GM18507 (cell line): ENCODE results near the gene ZNF76.
"Not testable (repeated sequence)": the region's sequence is repeated elsewhere in the genome, so short reads cannot be mapped to it uniquely, and the experiment has no call there.

ENCODE experiments used
- DNase-seq: peaks from one replicate; pipeline ENCODE4 v3.0.0; 2011; ENCODE audit warnings: low read depth; ENCODE audit not compliant: insufficient read length; ENCODE audit errors: extremely low spot score
- FAIRE-seq: peaks from 2 replicates; lab custom pipeline; 2011; peaks lifted over from hg19 to GRCh38; lab: Jason Lieb, UNC

Gene ZNF76

DNA sequence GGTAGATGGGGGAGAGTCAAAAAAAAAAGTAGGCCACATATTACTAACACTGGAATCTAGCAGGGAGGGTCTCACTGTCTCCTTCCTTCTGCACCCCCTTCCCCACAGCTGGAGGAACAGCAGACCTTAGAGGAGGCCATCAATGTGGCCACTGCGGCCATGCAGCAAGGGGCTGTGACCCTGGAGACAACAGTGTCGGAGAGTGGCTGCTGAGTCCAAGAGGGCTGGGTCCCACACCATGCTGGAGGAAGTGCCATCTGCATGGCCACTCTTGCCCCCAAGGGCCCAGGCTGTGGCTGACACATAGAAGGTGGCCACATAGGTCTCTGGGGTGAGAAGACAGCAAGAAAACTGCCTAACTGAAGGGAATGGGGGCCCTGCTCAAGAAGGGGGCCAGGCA is 35.5 kb downstream of the ZNF76 start:
- FAIRE-seq (no peak), DNase-seq (no peak)

DNA sequence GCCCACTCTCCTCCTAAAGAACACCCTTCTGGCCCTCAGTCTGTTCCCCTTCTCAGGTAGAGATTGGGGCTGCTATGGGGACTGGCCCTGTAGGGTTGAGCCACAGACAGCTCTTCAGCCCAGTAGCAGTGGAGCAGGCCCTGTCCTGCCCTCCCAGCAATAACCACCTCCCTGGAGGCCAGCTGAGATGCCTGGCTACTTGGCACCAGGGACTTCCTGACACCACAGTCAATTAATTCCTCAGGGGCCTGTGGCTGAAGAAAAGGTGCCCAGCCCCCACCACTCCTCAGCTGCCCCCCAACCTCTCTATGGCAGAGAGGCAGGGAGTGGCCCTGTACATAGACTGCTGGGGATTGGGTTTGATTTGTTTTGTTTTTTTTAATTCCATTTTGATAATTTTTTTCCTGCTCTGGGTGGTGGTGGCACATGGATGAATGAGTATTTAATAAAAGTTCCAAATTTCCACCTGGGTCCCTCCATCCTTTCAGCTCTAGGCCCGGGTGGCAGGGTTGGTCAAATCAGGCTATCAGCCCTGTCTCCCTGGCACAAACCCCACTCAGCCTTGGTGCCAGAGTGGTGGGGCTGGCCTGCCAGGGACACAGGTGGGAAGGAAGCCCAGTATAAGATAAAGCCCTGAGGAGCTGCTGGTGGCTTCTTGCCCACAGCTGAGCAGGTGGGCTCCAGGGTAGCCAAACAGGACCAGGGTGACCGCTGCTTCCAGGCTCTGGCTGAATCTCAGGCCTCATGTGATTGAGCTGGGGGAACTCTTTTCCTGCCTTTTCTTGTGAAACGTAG is 36.2 kb downstream of the ZNF76 start:
- FAIRE-seq (no peak), DNase-seq (no peak)

DNA sequence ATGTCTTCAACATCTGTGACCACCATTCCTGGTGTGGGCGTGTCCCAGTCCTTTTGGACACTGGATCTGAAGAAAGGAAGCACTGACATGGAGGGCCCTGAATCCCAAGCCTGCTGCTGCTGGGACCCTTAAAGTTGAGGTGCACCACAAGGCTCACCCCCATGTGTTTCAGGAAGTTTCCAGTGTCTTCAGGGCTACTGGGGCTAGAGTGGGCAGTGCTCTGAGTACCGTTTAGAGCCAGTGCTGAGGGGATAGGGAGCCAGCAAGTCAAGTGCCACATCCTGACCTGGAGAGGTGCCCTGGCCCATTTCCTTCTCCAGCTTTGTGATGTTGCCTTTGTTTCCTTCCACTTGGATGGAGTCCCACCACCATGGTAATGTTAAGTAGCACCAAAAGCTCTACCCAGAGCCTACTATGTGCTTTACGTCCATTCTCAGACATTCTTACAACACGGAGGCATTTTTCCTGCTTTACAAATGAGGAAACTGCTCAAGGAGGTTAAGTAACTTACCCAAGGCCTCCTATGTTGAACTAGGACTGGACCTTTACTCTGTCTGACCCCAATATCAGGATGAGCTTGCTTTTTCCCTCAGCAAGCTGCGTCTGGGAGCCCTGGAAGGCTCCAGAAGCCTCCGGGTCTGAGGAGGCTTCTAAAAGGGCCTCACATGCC is 37.5 kb downstream of the ZNF76 start:
- DNase-seq (no peak), FAIRE-seq (no peak)

DNA sequence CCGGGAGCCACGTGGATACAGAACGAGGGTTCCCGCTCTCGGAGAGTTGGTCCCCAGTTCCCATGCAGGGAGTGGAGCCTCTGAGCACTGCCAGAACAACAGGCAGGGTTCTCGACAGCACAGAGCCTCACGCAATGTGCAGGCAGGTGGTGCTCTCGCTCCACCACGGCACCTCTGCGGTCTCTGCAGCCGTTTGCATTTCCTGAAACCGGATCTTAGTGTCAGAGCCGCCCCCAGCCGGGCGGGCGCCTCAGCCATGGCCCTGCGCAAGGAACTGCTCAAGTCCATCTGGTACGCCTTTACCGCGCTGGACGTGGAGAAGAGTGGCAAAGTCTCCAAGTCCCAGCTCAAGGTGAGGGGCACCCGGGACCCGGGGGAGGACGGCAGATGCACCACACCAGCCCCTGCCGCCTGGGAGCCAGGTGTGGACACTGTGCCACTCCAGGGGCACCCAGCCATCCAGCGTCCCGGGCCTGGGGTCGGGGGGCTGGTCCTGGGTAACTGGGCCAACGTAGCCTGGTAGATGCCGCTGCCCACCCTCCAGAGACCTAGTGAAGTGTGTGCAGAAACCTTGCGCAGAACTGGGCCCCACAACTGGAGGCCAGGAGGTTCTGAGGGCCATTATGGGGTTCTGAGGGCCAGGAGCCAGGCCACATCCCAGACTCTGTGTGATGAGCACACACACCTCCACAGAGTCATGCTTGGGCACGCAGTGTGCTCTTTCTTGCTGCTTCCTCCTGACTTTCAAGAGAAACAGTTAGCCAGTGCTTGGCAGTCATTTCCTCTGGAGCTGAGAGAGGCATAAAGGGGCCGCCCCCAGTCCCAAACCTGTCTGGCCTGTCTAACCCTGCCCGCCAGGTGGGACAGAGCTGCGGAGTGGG is 38.3 kb downstream of the ZNF76 start, which contains the start of gene DEF6:
TSS of gene DEF6 (plus strand) at position 218 of the 881 bp plus-strand sequence. CDS start at position 257, 39 bp downstream.
- FAIRE-seq, result peak; percentile 95
- peak; percentile 83 for DNase-seq

DNA sequence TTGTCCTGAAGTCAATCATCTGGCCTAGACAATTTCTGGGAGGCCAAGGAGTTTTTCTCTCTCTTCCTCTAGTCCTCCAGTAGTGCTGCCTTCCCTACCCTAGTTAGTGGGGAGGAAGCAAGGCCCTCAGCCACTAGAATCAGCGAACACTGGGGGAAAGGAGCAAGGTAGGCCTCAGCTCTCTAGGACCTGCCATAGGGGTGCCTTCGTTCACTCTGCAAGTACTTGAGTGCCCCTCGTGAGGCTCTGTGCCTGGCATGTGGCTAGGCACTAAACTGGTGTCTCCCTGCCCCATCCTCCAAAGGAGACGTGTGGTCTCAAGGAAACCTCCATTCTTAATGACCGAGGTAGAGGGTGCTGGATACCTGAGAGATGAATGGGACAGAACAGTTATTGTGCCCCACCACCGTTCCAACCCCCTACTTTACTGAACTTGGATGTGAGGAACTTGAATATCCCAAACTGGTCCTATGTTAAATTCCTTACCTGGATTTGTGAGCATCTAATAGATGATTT is 39.1 kb downstream of the ZNF76 start:
- FAIRE-seq, result no peak
- DNase-seq, result no peak

DNA sequence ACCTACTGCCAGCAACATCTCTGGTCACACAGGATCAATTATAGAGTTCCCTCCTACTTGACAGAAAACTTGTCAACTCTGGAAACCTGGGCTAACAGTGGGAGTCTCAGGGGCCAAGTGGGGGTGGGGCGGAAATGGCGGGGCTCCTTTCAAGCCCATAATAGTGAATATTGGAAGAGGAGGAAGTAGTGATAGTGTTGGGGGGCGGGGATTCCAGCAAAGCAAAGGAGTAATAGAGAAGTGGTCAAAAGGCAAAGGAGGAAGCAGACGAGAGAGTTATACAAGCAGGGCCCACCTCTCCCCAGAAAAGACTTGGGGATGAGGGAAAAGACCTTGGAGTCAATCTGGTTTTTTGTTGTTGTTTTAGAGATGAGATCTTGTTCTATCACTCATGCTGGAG is 40.1 kb downstream of the ZNF76 start:
- peak; percentile 48 for FAIRE-seq
- no peak for DNase-seq

DNA sequence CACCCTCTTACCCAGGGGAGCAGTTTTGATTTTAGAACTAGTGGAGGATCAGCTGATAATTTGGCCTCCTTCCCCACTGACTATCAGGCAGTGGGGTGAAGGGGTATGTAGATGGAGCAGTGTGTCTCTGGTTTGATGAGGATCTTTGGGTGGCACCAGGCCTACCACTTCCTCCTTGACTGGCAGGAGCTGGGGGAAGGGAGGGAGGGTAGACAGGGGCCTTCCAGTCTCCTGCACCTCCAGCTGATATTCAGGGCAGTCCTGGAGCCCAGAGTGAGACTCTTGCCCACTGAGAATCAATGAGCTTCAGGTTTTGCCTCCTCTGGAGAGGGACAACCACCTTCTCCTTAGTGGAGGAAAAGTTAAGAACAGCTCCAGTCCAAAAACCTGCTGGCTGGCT is 41.3 kb downstream of the ZNF76 start:
- DNase-seq (no peak), FAIRE-seq (no peak)

DNA sequence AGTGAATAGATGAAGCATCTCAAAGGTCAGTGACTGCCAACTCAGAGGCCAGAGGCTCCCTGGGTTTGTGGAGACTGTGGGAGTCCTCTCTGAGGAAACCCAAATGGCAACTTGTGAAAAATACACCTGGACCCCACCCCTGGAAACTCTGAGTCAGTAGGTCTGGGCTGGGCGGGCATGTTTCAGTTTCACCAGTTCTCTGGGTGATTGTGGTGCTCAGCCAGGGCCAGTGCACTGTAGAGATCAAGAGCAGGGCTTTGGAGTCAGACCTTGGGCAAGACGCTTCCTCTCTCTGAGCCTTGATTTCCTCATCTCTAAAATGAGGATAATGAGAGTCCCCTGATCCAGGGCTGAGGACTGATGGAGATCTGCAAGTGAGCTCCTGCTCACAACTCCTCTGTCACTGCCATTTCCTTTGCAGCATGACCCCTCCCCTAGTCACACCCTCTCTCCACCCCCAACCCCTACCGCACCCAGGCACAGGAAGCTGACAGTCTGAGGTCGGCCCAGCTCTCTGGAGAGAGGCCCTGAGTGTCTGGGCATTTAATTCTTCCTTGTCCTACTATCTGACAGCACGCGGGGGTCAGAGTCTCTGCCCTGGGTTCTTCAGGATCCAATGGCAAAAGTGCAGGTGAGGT is 43.2 kb downstream of the ZNF76 start:
- no peak for DNase-seq
- peak; percentile 95 for FAIRE-seq

DNA sequence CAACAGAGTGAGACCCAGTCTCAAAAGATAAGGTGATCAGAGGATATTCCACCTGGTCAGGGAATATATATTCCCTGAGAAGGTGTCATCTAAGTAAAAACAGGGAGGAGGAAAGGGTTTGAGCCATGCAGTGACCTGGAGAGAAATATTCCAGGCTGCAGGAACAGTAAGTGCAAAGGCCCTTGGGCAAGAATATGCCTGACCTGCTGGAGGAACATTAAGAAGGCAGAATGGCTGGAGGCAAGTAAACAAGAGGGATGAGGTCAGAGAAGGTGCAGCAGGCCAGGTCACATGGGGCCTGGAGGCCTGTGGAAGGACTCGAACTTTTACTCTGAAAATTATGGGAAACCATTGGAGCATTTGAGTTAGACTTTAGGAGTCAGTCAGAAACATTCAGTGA is 44.8 kb downstream of the ZNF76 start:
- no peak for FAIRE-seq
- no peak for DNase-seq

DNA sequence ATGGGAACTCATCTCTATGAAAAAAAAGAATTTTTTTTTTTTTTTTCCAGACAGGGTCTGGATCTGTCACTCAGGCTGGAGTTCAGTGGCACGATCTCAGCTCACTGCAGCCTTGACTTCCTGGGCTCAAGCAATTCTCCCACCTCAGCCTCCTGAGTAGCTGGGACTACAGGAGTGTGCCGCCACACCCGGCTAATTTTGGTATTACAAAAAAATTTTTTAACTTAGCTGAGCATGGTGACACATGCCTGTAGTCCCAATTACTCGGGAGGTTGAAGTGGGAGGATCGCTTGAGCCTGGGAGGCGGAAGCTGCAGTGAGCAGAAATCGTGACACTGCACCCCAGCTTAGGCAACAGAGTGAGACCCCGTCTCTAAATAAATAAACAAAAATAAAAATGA is 45.6 kb downstream of the ZNF76 start:
- no peak for DNase-seq
- FAIRE-seq, result no peak

DNA sequence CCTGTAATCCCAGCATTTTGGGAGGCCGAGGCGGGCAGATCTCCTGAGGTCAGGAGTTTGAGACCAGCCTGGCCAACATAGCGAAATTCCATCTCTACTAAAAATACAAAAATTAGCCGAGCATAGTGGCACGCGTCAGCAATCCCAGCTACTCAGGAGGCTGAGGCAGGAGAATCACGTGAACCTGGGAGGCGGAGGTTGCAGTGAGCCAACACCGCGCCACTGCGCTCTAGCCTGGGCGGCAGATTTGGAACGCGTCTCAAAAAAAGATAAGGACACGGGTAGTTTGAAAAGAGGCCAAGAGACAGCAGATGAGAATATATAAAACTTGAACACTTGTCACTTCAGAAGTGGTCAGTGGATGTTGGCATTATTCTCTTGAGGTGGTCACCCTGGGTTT is 47.6 kb downstream of the ZNF76 start:
- FAIRE-seq, DNase-seq: not testable (repeated sequence)

DNA sequence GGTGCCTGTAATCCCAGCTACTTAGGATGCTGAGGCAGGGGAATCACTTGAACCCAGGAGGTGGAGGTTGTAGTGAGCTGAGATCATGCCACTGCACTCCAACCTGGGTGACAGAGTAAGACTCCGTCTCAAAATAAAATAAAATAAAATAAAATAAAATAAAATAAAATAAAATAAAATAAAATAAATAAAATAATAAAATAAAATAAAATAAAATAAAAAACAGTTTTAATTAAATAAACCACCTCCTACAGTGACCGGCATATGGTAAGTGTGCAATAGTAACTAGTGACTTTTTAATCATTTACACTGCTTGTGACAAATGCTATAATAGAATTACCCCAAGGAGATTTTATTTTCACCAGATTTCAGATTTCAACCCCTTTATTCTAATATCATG is 49.0 kb downstream of the ZNF76 start:
- not testable (repeated sequence) for FAIRE-seq, DNase-seq

DNA sequence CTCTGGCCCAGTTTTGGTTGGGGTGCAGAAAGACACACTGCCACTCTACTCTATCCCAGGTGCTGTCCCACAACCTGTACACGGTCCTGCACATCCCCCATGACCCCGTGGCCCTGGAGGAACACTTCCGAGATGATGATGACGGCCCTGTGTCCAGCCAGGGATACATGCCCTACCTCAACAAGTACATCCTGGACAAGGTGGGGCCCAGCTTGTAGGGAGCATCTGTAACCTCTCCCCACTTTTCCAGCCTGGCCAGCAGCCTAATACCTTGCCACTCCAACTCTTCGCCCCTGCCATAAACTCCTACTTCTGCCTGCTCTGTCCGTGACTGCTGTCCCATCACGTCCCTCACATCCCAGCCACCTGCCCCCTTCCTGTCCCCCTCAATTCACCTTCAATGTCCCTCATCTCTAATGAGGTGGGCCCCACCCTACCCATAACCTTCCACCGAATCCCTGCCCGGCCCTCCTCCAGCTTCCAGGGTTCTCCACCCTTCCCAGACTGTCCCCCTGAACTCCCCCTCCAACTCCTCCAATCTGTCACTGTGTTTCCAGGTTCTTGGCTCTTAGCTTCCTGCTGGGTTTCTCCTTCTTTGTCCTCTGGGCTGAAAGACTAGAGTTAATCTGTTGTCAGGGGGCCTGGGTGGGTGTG is 50.2 kb downstream of the ZNF76 start:
- FAIRE-seq (no peak), DNase-seq (no peak)

DNA sequence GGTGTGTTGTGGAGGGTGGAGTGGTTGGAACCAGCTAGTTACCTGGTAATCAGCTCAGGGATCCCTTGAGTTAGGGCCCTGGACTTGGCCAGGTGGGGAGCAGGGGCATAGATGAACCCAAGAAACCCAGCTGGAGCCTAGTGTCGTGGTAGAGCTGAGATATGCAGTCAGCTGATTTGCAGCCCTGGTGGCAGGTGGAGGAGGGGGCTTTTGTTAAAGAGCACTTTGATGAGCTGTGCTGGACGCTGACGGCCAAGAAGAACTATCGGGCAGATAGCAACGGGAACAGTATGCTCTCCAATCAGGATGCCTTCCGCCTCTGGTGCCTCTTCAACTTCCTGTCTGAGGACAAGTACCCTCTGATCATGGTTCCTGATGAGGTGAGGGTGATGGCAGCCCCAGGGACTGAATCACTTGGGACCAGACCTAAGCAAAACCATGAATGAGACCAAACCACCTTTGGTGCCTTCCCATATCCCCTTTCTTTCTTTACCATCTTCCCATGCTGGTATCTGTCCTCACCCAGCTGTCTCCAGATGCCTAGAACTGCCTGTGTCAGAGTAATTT is 50.8 kb downstream of the ZNF76 start:
- DNase-seq, result no peak
- FAIRE-seq, result no peak

DNA sequence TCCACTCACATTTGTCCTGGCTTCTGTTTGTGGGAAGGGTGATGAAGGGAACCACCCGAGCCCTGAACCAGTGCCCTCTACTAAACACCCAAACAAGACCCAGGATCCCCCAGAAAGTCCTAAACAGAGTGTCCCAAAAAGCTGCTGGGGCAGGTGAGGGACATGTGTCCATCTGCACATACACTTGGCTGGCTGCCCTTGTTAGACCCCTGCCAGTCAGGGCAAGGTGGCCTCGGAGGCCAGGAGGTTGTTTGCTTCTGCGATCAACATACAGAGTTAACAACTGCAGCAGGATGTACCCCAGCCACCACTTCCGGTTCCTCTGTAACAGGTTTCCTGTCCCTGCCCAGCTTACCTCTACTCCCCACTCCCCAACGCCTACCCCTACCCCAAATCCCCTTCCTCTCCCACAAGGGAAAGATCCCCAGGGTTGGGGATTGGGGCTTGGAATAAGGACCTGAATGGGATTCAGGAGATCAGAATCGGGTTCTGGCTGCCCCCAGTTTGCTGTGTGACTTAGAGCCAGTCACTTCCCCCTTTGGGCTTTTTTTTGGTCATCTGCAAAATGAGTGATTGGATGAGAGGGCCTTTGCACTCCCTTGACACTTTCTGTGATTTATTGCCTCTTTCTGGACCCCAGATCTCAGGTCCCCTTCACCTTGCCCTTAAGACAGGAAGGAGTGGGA is 52.0 kb downstream of the ZNF76 start:
- peak; percentile 44 for FAIRE-seq

DNA sequence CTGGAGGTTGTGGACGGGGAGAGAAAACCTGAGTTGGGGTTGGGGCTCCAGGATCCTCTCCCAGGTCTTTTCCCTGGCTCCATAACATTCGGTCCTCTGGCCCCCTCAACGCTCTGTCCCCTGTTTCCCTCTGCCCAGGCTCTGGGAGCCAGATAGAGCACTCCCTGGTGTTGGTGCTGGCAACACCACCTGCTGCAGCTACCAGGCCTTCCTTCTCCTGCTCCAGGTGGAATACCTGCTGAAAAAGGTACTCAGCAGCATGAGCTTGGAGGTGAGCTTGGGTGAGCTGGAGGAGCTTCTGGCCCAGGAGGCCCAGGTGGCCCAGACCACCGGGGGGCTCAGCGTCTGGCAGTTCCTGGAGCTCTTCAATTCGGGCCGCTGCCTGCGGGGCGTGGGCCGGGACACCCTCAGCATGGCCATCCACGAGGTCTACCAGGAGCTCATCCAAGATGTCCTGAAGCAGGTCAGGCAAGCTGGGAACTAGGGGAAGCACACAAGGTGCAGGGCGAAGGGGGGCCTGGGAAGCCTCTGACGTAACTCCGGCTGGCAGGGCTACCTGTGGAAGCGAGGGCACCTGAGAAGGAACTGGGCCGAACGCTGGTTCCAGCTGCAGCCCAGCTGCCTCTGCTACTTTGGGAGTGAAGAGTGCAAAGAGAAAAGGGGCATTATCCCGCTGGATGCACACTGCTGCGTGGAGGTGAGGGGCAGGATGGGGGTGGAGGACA is 52.7 kb downstream of the ZNF76 start:
- no peak for FAIRE-seq
- DNase-seq, result no peak

More for the DNA sequence above, 52.0 kb downstream of the ZNF76 start:
- DNase-seq, result no peak

DNA sequence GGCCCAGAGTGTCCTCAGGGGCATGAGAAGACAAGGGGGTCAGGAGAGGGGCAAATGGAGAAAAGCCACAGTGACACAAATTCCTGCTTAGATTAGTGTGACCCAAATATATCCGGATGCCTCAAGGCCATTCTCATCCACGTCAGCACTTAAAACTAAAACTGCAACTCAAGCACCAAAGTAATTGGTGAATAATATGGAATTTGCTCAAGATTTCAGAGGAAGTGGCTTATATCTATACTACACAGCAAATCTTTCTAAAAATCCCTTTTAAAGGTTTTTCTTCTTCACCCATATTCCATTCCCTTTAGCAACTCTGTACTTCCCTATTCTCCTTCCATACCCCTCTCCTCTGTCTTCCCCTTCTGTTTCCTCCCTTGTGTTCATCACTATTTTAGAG is 53.3 kb downstream of the ZNF76 start:
- no peak for FAIRE-seq
- no peak for DNase-seq
